Limb (tissue), 2 donors: ENCODE measurements around the gene MRGPRG.

Source experiments
- DNase-seq, 2 donors: peaks; one replicate each; pipeline ENCODE4 v3.0.0-alpha.2; 2016; ENCODE audit errors: extremely low spot score in 2 of 2

MRGPRG gene

GRCh38 chr11:3207526-3208189, 11.0 kb downstream of the MRGPRG start:
- no peak for DNase-seq

GRCh38 chr11:3206922-3207204, 11.8 kb downstream of the MRGPRG start:
- DNase-seq: no peak

- DNase-seq: no peak
These were observed 12.3 kb downstream of the MRGPRG start for GRCh38 chr11:3206156-3206921.

- DNase-seq: no peak
These were observed 13.1 kb downstream of the MRGPRG start for GRCh38 chr11:3205261-3206155.

- peak in 1 of 2 donors; percentile 21 for DNase-seq
These were observed 14.2 kb downstream of the MRGPRG start for GRCh38 chr11:3204141-3205015.

- DNase-seq: peak in 1 of 2 donors; percentile 46
These were observed 15.2 kb downstream of the MRGPRG start for GRCh38 chr11:3203221-3204043.

GRCh38 chr11:3202759-3203158, 15.9 kb downstream of the MRGPRG start:
- DNase-seq: peak in 1 of 2 donors; percentile 28

- DNase-seq: no peak
These were observed 16.3 kb downstream of the MRGPRG start for GRCh38 chr11:3202305-3202704.

- DNase-seq: no peak
These were observed 16.9 kb downstream of the MRGPRG start for GRCh38 chr11:3201677-3202181.

- DNase-seq: no peak
These were observed 17.5 kb downstream of the MRGPRG start for GRCh38 chr11:3201112-3201581.

GRCh38 chr11:3200388-3201111, 18.1 kb downstream of the MRGPRG start:
- DNase-seq: no peak

GRCh38 chr11:3199537-3200295, 18.9 kb downstream of the MRGPRG start:
- DNase-seq: no peak

- DNase-seq: no peak
These were observed 19.8 kb downstream of the MRGPRG start for GRCh38 chr11:3198815-3199214.

- DNase-seq: no peak
These were observed 20.6 kb downstream of the MRGPRG start for GRCh38 chr11:3197878-3198528.

- no peak for DNase-seq
These were observed 21.4 kb downstream of the MRGPRG start for GRCh38 chr11:3197044-3197695.

- DNase-seq: no peak
These were observed 22.2 kb downstream of the MRGPRG start for GRCh38 chr11:3196161-3197043.
